K562 treated with DMSO at 1 percent for 4 hours (cell line): ENCODE results near the gene TOMM40. TPM values are rescaled to one million over a fixed set of nuclear protein-coding genes. Genes with fewer than 3 reads are reported as not detected.

Source experiments
- total RNA-seq: library from RNA; unstranded; fragments of 300-600 nt; gene quantifications from 2 replicates; pipeline ENCODE4 v1.2.3, GENCODE V29; 2022; ENCODE audit not compliant: insufficient read depth

The TOMM40 gene
- 106 and 111 TPM in 2 replicates for total RNA-seq

DNA sequence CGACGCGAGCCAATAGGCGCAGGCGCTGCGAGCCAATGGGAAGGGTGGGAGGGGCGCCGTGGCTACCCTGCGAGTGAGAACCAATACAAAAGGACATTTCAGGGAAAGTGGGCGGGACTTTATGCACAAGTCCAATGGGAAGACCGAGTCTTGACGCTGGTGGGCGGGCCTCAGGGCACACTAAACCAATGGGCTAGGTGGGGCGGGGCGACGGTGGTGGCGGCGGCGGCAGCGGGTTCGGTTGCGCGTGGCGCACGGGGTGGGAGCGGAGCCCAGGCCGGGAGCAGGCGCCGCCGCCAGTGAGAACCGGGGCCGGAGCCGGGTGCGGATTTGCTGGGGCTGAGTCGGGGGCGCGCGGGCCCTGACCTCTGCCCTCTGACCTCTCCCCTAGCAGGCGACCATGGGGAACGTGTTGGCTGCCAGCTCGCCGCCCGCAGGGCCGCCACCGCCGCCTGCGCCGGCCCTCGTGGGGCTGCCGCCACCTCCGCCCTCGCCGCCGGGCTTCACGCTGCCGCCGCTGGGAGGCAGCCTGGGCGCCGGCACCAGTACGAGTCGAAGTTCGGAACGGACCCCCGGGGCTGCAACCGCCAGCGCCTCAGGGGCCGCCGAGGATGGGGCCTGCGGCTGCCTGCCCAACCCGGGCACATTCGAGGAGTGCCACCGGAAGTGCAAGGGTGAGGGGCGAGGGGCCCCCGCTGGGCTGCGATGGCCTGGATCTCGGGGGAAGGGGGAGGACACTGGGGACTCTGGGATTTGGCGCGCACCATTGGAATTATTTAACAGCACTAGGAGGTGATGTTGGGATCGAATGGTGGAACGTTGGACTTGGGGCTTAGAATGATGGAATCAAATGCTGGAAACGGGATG is at the start of gene TOMM40:
Gene TOMM40, plus strand, starts transcription at position 239 of the 867 bp plus-strand sequence. Its CDS starts 162 bp downstream, at position 401.

DNA sequence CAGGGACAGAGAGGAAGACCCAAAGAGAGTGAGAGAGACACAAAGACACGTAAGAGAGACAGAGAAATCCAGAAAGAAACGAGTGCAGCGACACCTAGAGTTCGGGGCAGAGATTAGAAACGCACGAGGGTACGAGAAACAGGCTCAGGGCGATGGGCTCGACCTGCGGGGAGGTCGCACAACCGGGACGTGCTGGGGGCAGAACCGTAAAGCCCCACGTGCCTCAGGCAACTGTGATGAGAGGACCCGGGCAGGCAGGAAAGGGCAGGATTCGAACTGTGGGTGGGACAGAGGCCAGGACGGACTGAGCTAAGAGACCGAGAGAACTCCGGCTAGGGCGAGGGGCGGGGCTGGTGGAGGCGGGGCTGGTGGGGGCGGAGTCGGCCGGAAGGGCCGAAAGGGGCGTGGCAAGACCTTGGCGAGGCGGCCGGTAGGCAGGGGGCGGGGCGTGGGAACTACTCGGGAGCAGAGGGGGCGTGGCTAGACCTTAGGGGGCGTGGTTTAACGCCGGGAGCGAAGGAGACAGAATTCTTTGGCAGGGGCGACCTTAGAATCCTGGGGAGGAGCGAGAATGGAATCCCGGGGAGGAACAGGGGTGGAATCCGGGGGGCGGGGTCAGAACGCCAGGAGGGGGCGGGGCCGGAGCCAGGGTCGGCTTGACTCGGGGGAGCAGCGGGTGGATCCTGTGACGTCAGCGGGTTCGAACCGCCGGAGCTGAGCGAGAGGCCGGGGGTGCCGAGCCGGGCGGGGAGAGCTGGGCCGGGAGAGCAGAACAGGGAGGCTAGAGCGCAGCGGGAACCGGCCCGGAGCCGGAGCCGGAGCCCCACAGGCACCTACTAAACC is 45.2 kb upstream of the TOMM40 start, which contains the start of gene NECTIN2:
Gene NECTIN2, plus strand, starts transcription at position 686 of the 843 bp plus-strand sequence. CDS start 229 bp downstream, outside the sequence.

DNA sequence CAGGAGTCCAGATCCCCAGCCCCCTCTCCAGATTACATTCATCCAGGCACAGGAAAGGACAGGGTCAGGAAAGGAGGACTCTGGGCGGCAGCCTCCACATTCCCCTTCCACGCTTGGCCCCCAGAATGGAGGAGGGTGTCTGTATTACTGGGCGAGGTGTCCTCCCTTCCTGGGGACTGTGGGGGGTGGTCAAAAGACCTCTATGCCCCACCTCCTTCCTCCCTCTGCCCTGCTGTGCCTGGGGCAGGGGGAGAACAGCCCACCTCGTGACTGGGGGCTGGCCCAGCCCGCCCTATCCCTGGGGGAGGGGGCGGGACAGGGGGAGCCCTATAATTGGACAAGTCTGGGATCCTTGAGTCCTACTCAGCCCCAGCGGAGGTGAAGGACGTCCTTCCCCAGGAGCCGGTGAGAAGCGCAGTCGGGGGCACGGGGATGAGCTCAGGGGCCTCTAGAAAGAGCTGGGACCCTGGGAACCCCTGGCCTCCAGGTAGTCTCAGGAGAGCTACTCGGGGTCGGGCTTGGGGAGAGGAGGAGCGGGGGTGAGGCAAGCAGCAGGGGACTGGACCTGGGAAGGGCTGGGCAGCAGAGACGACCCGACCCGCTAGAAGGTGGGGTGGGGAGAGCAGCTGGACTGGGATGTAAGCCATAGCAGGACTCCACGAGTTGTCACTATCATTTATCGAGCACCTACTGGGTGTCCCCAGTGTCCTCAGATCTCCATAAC is 14.5 kb downstream of the TOMM40 start, which contains the start of gene APOE:
Gene APOE, plus strand, starts transcription at position 360 of the 724 bp plus-strand sequence. CDS start 829 bp downstream, outside the sequence.

DNA sequence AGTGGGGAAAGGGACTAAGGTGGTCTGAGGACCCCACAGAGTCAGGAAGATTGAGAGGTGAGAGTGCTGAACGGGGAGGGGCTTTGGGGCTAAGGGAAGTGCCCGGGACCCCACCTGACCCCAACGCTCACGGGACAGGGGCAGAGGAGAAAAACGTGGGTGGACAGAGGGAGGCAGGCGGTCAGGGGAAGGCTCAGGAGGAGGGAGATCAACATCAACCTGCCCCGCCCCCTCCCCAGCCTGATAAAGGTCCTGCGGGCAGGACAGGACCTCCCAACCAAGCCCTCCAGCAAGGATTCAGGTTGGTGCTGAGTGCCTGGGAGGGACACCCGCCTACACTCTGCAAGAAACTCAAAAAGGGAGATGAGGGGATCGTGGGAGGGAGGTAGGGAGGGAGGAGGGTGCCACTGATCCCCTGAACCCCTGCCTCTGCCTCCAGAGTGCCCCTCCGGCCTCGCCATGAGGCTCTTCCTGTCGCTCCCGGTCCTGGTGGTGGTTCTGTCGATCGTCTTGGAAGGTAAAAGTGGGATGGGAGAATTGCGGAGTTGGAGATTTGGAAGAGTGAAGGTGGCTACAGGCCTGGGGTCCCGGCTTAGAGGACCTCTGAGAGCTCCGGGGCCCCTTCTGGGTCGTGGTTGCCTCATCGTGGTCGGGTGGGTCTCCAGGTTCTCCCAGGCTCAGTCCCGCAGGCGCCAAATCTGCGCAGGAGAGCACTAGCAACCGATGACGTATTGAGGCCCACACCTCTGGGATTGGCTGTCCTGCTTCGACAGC is 23.6 kb downstream of the TOMM40 start, which contains the start of gene APOC1:
Gene APOC1, plus strand, starts transcription at position 176 of the 774 bp plus-strand sequence. Its CDS starts 284 bp downstream, at position 460.

DNA sequence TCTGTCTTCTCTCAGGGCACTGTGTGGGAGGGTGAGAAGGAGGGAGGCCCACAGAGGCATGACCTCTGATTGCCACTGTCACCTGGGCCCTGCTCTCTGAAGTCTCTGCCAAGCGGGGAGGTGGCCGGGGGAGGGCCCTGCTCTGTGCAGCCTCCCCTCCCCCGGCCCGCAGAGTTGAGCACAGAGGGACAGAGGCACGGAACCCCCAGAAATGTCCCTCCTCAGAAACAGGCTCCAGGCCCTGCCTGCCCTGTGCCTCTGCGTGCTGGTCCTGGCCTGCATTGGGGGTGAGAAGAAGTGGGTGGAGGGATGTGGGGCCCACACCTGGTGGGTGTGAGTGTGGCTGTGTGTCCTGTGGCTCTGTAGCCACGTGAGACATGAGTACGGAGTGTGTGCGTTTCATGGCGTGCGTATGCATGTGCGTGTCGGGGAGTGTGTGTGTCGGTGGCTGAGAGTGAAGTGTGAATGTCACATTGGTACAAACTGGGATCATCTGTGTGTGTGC is 51.1 kb downstream of the TOMM40 start, which contains the start of gene APOC4:
Gene APOC4, plus strand, starts transcription at position 171 of the 505 bp plus-strand sequence. Its CDS starts 41 bp downstream, at position 212.

Other genes with a start within 250 kb of the TOMM40 start
- gene PVR, start 247.3 kb upstream of the TOMM40 start, total RNA-seq, result 14.1 and 16.0 TPM in 2 replicates
- 2.5 and 3.0 TPM in 2 replicates for gene CEACAM19, start 219.8 kb upstream of the TOMM40 start, total RNA-seq
- not detected in 2 replicates for gene CEACAM16, start 192.1 kb upstream of the TOMM40 start, total RNA-seq
- gene BCL3, start 142.5 kb upstream of the TOMM40 start, total RNA-seq, result 7.5 and 13.9 TPM in 2 replicates
- gene CBLC, start 113.4 kb upstream of the TOMM40 start, total RNA-seq, result 0.71 TPM in 1 of 2 replicates, not detected in the other
- gene BCAM, start 82.2 kb upstream of the TOMM40 start, total RNA-seq, result 3.5 and 4.6 TPM in 2 replicates
- gene NECTIN2, start 45.0 kb upstream of the TOMM40 start, total RNA-seq, result 127 and 137 TPM in 2 replicates
- gene APOE, start 14.5 kb downstream of the TOMM40 start, total RNA-seq, result 1,934 and 2,198 TPM in 2 replicates
- 849 and 1,275 TPM in 2 replicates for gene APOC1, start 23.4 kb downstream of the TOMM40 start, total RNA-seq
- gene APOC4, start 51.0 kb downstream of the TOMM40 start, total RNA-seq, result not detected in 2 replicates
- not detected in 2 replicates for gene APOC2, start 54.8 kb downstream of the TOMM40 start, total RNA-seq
- 66.0 and 92.3 TPM in 2 replicates for gene CLPTM1, start 64.1 kb downstream of the TOMM40 start, total RNA-seq
- 7.5 and 10.9 TPM in 2 replicates for gene RELB, start 110.2 kb downstream of the TOMM40 start, total RNA-seq
- gene CLASRP, start 147.8 kb downstream of the TOMM40 start, total RNA-seq, result 34.0 and 56.8 TPM in 2 replicates
- 3.4 and 6.1 TPM in 2 replicates for gene ZNF296, start 185.2 kb downstream of the TOMM40 start, total RNA-seq
- gene GEMIN7, start 188.0 kb downstream of the TOMM40 start, total RNA-seq, result 29.4 and 34.0 TPM in 2 replicates
- gene PPP1R37, start 201.9 kb downstream of the TOMM40 start, total RNA-seq, result 16.9 and 23.6 TPM in 2 replicates